ENCODE measurements around the gene TIMP1. TPM values are rescaled to one million over a fixed set of nuclear protein-coding genes. Genes with fewer than 3 reads are reported as not detected.

The TIMP1 gene
- total and polyA plus RNA-seq, 2 donors (not counting 1 experiment from before 2014, with no cell fraction given): 8.8 to 12.8 TPM

GRCh38 chrX:47576021-47576898 lies 6.0 kb upstream of the TIMP1 start:
- POLR2A ChIA-PET: interaction anchor here (0.5 kb wide), 1 partner anchor 449 kb away, joined by 3 read pairs; no protein-coding TSS in a partner anchor
- ATAC-seq (ENCODE audit: low read depth) (no peak), DNase-seq (no peak)
- Histone ChIP-seq H3K4me2 (replicated peaks; ENCODE audit: low read depth, low read length, poor library complexity, severe bottlenecking) (no peak overlapping the region), H3K9me3 (ENCODE audit: control extremely low read depth in 1 of 3, control insufficient read depth in 2 of 3, insufficient read depth in 1 of 3, low read length in 2 of 3) (no peaks in the 10 kb centered on the region), H3K4me3 (ENCODE audit: control extremely low read depth in 1 of 5, extremely low read depth in 1 of 5, insufficient read depth in 1 of 5, low read depth in 2 of 5, low read length in 4 of 5) (no peak overlapping the region), H4K20me1 (ENCODE audit: control insufficient read depth, insufficient read depth, low read length, poor library complexity, severe bottlenecking) (no peaks in the 10 kb centered on the region), H3K27me3 (replicated peaks in 1 of 4; ENCODE audit: control extremely low read depth in 1 of 4, control insufficient read depth in 3 of 4, insufficient read depth in 4 of 4, low read length in 3 of 4) (peaks cover 0 to 7% (median 0%) of the 10 kb centered on the region in 4 experiments), H3K27ac (ENCODE audit: low read length in 2 of 2) (no peak overlapping the region), H3K36me3 (replicated peaks in 1 of 2; ENCODE audit: control extremely low read depth in 1 of 2, control insufficient read depth in 1 of 2, extremely low read depth in 1 of 2, insufficient read depth in 2 of 2, low read length in 1 of 2) (peaks cover 0 to 3% of the 10 kb centered on the region in 2 experiments), H3K79me2 (ENCODE audit: control insufficient read depth, insufficient read depth, low read length) (no peaks in the 10 kb centered on the region), H3K4me1 (ENCODE audit: control insufficient read depth in 2 of 2, insufficient read depth in 2 of 2, low read length in 2 of 2) (no peaks in the 10 kb centered on the region), H2AFZ (ENCODE audit: insufficient read depth, low read depth, low read length, poor library complexity, severe bottlenecking) (no peak overlapping the region), H3K9ac (ENCODE audit: low read length) (no peak overlapping the region)
- no peak overlapping the region for H3K27ac Mint-ChIP-seq
- peaks cover 19% of the 10 kb centered on the region for H3K27me3 Mint-ChIP-seq
- peaks cover 7% of the 10 kb centered on the region for H3K4me1 Mint-ChIP-seq
- intact Hi-C loops (cut with micrococcal nuclease): no loop called here
- 97% methylated on average over 16 of the region's 20 CpGs for WGBS (ENCODE audit: insufficient coverage)
- no peaks in the 10 kb centered on the region for H3K9me3 Mint-ChIP-seq (ENCODE audit: insufficient read depth)
- H3K4me3 Mint-ChIP-seq: no peak overlapping the region
- no peak for TF ChIP-seq EZH2 (IDR thresholded peaks at IDR 0.05; ENCODE audit: borderline replicate concordance, insufficient read depth, low read depth, low read length, poor library complexity, severe bottlenecking)
- no peak for TF ChIP-seq CTCF (IDR thresholded peaks at IDR 0.05)
- CTCF ChIA-PET: no interaction called here

DNA sequence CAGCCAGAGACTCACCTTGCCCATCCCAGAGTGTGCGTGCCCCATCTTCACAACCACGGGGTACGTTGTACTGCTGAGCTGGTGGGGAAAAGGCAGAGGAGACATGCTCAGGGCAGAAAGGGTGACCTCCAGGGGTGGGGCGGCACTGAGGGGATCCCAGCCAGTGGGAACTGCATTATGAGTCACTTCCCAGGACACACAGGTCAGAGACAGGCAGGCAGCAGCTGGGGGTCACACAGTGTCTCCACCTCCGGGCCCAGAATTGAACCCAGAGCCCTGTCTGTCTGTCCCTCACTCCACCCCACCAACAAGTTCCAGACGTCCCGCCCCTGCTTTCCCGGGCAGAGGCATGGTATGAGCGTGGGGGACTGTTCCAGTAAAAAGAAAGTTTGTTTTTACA lies 4.8 kb upstream of the TIMP1 start:
- Histone ChIP-seq H4K20me1 (ENCODE audit: control insufficient read depth, insufficient read depth, low read length, poor library complexity, severe bottlenecking) (no peaks in the 10 kb centered on the region), H3K79me2 (ENCODE audit: control insufficient read depth, insufficient read depth, low read length) (no peaks in the 10 kb centered on the region), H3K4me3 (ENCODE audit: control extremely low read depth in 1 of 5, extremely low read depth in 1 of 5, insufficient read depth in 1 of 5, low read depth in 2 of 5, low read length in 4 of 5) (no peak overlapping the region), H3K27ac (ENCODE audit: low read length in 2 of 2) (no peak overlapping the region), H3K9me3 (ENCODE audit: control extremely low read depth in 1 of 3, control insufficient read depth in 2 of 3, insufficient read depth in 1 of 3, low read length in 2 of 3) (no peaks in the 10 kb centered on the region), H3K27me3 (replicated peaks in 1 of 4; ENCODE audit: control extremely low read depth in 1 of 4, control insufficient read depth in 3 of 4, insufficient read depth in 4 of 4, low read length in 3 of 4) (peaks cover 0 to 7% (median 0%) of the 10 kb centered on the region in 4 experiments), H3K4me1 (ENCODE audit: control insufficient read depth in 2 of 2, insufficient read depth in 2 of 2, low read length in 2 of 2) (peaks cover 5 to 11% of the 10 kb centered on the region in 2 donors), H3K9ac (ENCODE audit: low read length) (no peak overlapping the region), H3K36me3 (replicated peaks in 1 of 2; ENCODE audit: control extremely low read depth in 1 of 2, control insufficient read depth in 1 of 2, extremely low read depth in 1 of 2, insufficient read depth in 2 of 2, low read length in 1 of 2) (no peaks in the 10 kb centered on the region), H3K4me2 (replicated peaks; ENCODE audit: low read depth, low read length, poor library complexity, severe bottlenecking) (no peak overlapping the region), H2AFZ (ENCODE audit: insufficient read depth, low read depth, low read length, poor library complexity, severe bottlenecking) (no peak overlapping the region)
- ATAC-seq (ENCODE audit: low read depth): no peak
- Mint-ChIP-seq H3K4me1 (peaks cover 12% of the 10 kb centered on the region), H3K4me3 (no peak overlapping the region), H3K27ac (no peak overlapping the region), H3K9me3 (ENCODE audit: insufficient read depth) (no peaks in the 10 kb centered on the region), H3K27me3 (peaks cover 19% of the 10 kb centered on the region)
- CTCF ChIA-PET: no interaction called here
- WGBS (ENCODE audit: insufficient coverage): 91% methylated on average over 4 of the region's 9 CpGs
- POLR2A ChIA-PET: no interaction called here
- TF ChIP-seq EZH2 (IDR thresholded peaks at IDR 0.05; ENCODE audit: borderline replicate concordance, insufficient read depth, low read depth, low read length, poor library complexity, severe bottlenecking) (no peak), CTCF (IDR thresholded peaks at IDR 0.05) (no peak)
- intact Hi-C loops (cut with micrococcal nuclease): no loop called here
- DNase-seq: no peak
